GM10248 (cell line): ENCODE data around the gene FANCE.
"Not testable (repeated sequence)": the region's sequence is repeated elsewhere in the genome, so short reads cannot be mapped to it uniquely, and the experiment has no call there.

Experiments used
- CTCF ChIA-PET: fragments of 300-600 bp; sonication (Branson Sonifier 250); formaldehyde crosslinking; extraction: SDS; loops from one replicate; lab custom pipeline; 2021; ENCODE audit warnings: antibody characterized with exemption; lab: Yijun Ruan, JAX
- POLR2A ChIA-PET: fragments of 350-650 bp; sonication (Branson Sonifier 250); formaldehyde crosslinking; extraction: SDS; loops from one replicate; lab custom pipeline; 2020; ENCODE audit warnings: antibody characterized with exemption; lab: Yijun Ruan, JAX
- DNase-seq: peaks from one replicate; pipeline ENCODE4 v3.0.0; 2012; ENCODE audit errors: extremely low spot score
- CTCF ChIP-seq: IDR thresholded peaks from 2 replicates; pipeline ENCODE4 v1.5.1; 2012; ENCODE audit warnings: mild to moderate bottlenecking, low read depth; ENCODE audit errors: extremely low read depth, missing control alignments, control extremely low read depth

Gene FANCE

GRCh38 chr6:35511562-35511941 lies 59.4 kb downstream of the FANCE start:
- no peak for TF ChIP-seq CTCF
- POLR2A ChIA-PET = interaction anchor here (0.6 kb wide), 1 partner anchor 131 kb away, joined by 3 read pairs; no protein-coding TSS in a partner anchor
- no peak for DNase-seq
- CTCF ChIA-PET = interaction anchor here (0.8 kb wide), 1 partner anchor 40 kb away, joined by 3 read pairs; no protein-coding TSS in a partner anchor

- CTCF ChIA-PET = no interaction called here
These were observed 59.9 kb downstream of the FANCE start for GRCh38 chr6:35512006-35512405.

GRCh38 chr6:35512740-35513139 lies 60.6 kb downstream of the FANCE start, which contains the start of gene TULP1:
Gene TULP1 (minus strand): TSS chr6:35512896. CDS start chr6:35512858, 38 bp downstream.
- no peak for TF ChIP-seq CTCF
- CTCF ChIA-PET = no interaction called here
- POLR2A ChIA-PET = no interaction called here
- DNase-seq = no peak

More at GRCh38 chr6:35512006-35512405, 59.9 kb downstream of the FANCE start:
- TF ChIP-seq CTCF = no peak
- POLR2A ChIA-PET = interaction anchor here (0.6 kb wide), 1 partner anchor 130 kb away, joined by 3 read pairs; no protein-coding TSS in a partner anchor
- DNase-seq = no peak

GRCh38 chr6:35514587-35514986 lies 62.4 kb downstream of the FANCE start:
- POLR2A ChIA-PET = no interaction called here
- CTCF ChIA-PET = interaction anchor here (0.8 to 1.2 kb wide), 3 partner anchors 8 to 282 kb away, joined by 3 to 4 read pairs (median 3); partner anchors contain the start of gene CLPS
- TF ChIP-seq CTCF = no peak
- no peak for DNase-seq

DNA sequence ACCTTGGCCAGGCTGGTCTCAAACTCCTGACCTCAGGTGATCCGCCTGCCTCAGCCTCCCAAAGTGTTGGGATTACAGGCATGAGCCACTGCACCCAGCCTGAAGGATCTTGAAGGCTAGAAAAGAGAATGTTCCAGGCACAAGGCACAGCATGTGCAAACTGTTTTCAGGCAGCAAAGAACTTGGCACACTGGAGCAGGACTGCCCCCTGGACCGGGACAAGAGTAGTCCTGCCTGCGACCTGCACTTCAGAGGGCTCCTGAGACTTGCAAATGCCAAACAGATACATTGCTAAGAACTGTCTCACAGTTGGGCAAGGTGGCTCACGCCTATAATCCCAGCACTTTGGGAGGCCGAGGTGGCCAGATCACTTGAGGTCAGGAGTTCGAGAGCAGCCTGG lies 63.8 kb downstream of the FANCE start:
- POLR2A ChIA-PET = not testable (repeated sequence)
- CTCF ChIA-PET = interaction anchor here (1.4 to 3.6 kb wide), 2 partner anchors 34 to 221 kb away, joined by 3 to 18 read pairs; partner anchors contain the start of gene ARMC12

More for the DNA sequence above, 63.8 kb downstream of the FANCE start:
- DNase-seq = not testable (repeated sequence)
